HepG2 (cell line): Measurements from ENCODE around the gene EIF5. TPM values are rescaled to one million over a fixed set of nuclear protein-coding genes. Genes with fewer than 3 reads are reported as not detected.

Experiments
- CREBL2 ChIP-seq: sonication (generic); formaldehyde crosslinking; IDR thresholded peaks from 2 replicates; pipeline ENCODE4 v1.8.1; 2023; ENCODE audit warnings: missing genetic modification reagents, mild to moderate bottlenecking, borderline replicate concordance
- JARID2 ChIP-seq: sonication (generic); formaldehyde crosslinking; IDR thresholded peaks from 2 replicates; pipeline ENCODE4 v1.8.1; 2023; ENCODE audit warnings: missing genetic modification reagents, inconsistent platforms; ENCODE audit not compliant: insufficient replicate concordance
- KMT2B ChIP-seq: IDR thresholded peaks from 2 replicates; pipeline ENCODE4 v1.6.1; 2016; ENCODE audit warnings: missing genetic modification reagents, missing compliant biosample characterization
- MAFK ChIP-seq, 2 experiments: IDR thresholded peaks in 1 of 2; conservative IDR thresholded peaks in 1 of 2; 2 replicates each; pipeline ENCODE4 v1.6.1; 2011; ENCODE audit warnings: improper control_type of control experiment in 2 of 2, low read length in 2 of 2
- MED1 ChIP-seq: sonication (generic); formaldehyde crosslinking; IDR thresholded peaks from 2 replicates; pipeline ENCODE4 v1.4.0; 2020; ENCODE audit warnings: missing genetic modification reagents
- MIER2 ChIP-seq: IDR thresholded peaks from 2 replicates; pipeline ENCODE4 v1.6.1; 2016; ENCODE audit warnings: missing biosample characterization, missing genetic modification reagents
- MTF2 ChIP-seq: sonication (generic); formaldehyde crosslinking; IDR thresholded peaks from 2 replicates; pipeline ENCODE4 v1.5.0; 2020; ENCODE audit warnings: missing genetic modification reagents, borderline replicate concordance
- POGK ChIP-seq: sonication (generic); formaldehyde crosslinking; conservative IDR thresholded peaks from 2 replicates; pipeline ENCODE4 v1.8.0; 2022; ENCODE audit warnings: mild to moderate bottlenecking, moderate library complexity, missing genetic modification reagents
- TMF1 ChIP-seq: sonication (generic); formaldehyde crosslinking; IDR thresholded peaks from 2 replicates; pipeline ENCODE4 v1.8.1; 2022; ENCODE audit warnings: low read depth, missing genetic modification reagents
- ZBTB3 ChIP-seq: sonication (generic); formaldehyde crosslinking; IDR thresholded peaks from 2 replicates; pipeline ENCODE4 v1.4.0; 2020; ENCODE audit warnings: low read depth, mild to moderate bottlenecking, moderate library complexity, missing genetic modification reagents, borderline replicate concordance
- ZNF230 ChIP-seq: sonication (generic); formaldehyde crosslinking; IDR thresholded peaks from 2 replicates; pipeline ENCODE4 v1.4.0; 2020; ENCODE audit warnings: mild to moderate bottlenecking, missing genetic modification reagents
- ZNF407 ChIP-seq: sonication (generic); formaldehyde crosslinking; IDR thresholded peaks from one replicate; pipeline ENCODE4 v1.5.1; 2020; ENCODE audit warnings: mild to moderate bottlenecking, missing genetic modification reagents; ENCODE audit errors: not compliant biosample characterization
- ZNF546 ChIP-seq: sonication (generic); formaldehyde crosslinking; conservative IDR thresholded peaks from 2 replicates; pipeline ENCODE4 v1.8.1; 2023; ENCODE audit warnings: mild to moderate bottlenecking, missing genetic modification reagents
- ZNF563 ChIP-seq: sonication (generic); formaldehyde crosslinking; IDR thresholded peaks from 2 replicates; pipeline ENCODE4 v1.8.0; 2022; ENCODE audit warnings: mild to moderate bottlenecking, moderate library complexity, missing genetic modification reagents
- ZNF761 ChIP-seq: sonication (generic); formaldehyde crosslinking; conservative IDR thresholded peaks from 2 replicates; pipeline ENCODE4 v1.4.0; 2020; ENCODE audit warnings: mild to moderate bottlenecking, missing genetic modification reagents
- polyA plus RNA-seq, 8 experiments: library from polyadenylated mRNA; depleted of rRNA in 3 of 8; stranded (reverse) in 7 of 8; unstranded in 1 of 8; fragments of >200 nt; fragmentation: Illumina TruSeq in 4 of 8; extraction: Trizol in 4 of 8; gene quantifications; 2 replicates each; pipeline versions ENCODE4 v1.2.1 to v1.2.3, GENCODE V29; 2011 to 2016; ENCODE audit warnings: low read depth in 4 of 8, missing spikeins in 1 of 8, mixed read lengths in 1 of 8; ENCODE audit not compliant: insufficient read depth in 1 of 8
- total RNA-seq, 5 experiments: library from RNA; depleted of rRNA; stranded (reverse); fragments of >200 nt; fragmentation: Illumina TruSeq; extraction: Trizol; gene quantifications; 2 replicates each; pipeline ENCODE4 v1.2.3, GENCODE V29; 2016; ENCODE audit warnings: low read depth in 1 of 5
- TF ChIP-seq, protein P1 (sequence below): sonication (generic); formaldehyde crosslinking; IDR thresholded peaks from 2 replicates; pipeline ENCODE4 v1.8.1; 2023; ENCODE audit warnings: mild to moderate bottlenecking, missing genetic modification reagents

Gene EIF5
- total and polyA plus RNA-seq, 2 of the 13 experiments (the other 11 are each of a cell fraction or from before 2014, with no cell fraction given) = 189 to 281 TPM

DNA sequence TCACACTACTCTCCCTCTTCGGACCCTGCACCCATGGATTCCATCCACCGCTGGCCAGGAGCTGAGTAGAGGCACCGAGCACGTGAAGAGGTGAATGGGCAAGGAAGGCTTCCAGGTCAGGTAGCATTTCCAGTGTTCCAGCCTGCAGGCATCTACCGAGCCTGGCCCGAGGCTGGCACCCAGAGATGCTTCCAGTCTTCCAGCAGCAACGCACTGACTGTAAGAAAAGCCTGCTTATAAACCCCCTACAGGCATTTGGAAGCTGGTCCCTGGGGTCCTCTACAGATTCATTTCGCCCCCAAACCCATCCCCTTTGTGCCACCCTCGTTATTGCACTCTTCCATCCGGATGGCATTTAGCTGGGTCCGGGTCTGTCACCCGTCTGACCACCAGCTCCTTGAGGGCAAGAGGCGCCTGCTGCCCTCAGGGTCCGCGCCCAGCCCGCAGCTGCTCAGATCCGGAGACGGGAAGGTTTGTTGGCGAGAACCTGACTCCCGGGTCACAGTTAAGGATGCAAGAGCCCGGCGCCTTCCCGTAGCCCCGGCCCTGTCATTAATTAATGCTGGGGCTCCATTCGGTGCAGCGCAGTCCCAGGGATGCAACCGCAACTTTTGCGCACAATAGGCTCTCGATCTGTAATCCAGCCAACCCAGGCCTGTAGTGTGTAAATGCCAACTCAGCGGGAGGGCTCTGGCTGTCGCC, 50.6 kb downstream of the EIF5 start (continued):
- peak; percentile 29 for TF ChIP-seq ZNF407 (CRISPR knock-in tag)
- TF ChIP-seq MTF2 (CRISPR knock-in tag) = peak; percentile 41; the same call in 1 of the 2 replicates
- peak; percentile 7 for TF ChIP-seq JARID2 (CRISPR knock-in tag)
- TF ChIP-seq, protein P1, sequence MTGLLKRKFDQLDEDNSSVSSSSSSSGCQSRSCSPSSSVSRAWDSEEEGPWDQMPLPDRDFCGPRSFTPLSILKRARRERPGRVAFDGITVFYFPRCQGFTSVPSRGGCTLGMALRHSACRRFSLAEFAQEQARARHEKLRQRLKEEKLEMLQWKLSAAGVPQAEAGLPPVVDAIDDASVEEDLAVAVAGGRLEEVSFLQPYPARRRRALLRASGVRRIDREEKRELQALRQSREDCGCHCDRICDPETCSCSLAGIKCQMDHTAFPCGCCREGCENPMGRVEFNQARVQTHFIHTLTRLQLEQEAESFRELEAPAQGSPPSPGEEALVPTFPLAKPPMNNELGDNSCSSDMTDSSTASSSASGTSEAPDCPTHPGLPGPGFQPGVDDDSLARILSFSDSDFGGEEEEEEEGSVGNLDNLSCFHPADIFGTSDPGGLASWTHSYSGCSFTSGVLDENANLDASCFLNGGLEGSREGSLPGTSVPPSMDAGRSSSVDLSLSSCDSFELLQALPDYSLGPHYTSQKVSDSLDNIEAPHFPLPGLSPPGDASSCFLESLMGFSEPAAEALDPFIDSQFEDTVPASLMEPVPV (CRISPR knock-in tag) = peak; percentile 17; the same call in 1 of the 2 replicates
- no peak for TF ChIP-seq MED1 (CRISPR knock-in tag)
- TF ChIP-seq ZBTB3 = 0 out of 2 replicates have a peak, but pooled peaks have one; percentile 25
- peak; percentile 10; the same call in 1 of the 2 replicates for TF ChIP-seq TMF1 (CRISPR knock-in tag)
- TF ChIP-seq ZNF761 (CRISPR knock-in tag) = 0 out of 2 replicates have a peak, but pooled peaks have one; percentile 32
- TF ChIP-seq MAFK (conservative IDR thresholded peaks at IDR 0.05 in 1 of 2, IDR thresholded peaks at IDR 0.05 in 1 of 2; ENCODE audit: low read length in 2 of 2) = peak in 1 of 2 experiments; percentile 15; a peak in 2 of 4 replicates
- no peak for TF ChIP-seq MIER2 (CRISPR knock-in tag)
- no peak for TF ChIP-seq ZNF546 (CRISPR knock-in tag)
- 0 out of 2 replicates have a peak, but pooled peaks have one; percentile 41 for TF ChIP-seq ZNF230 (CRISPR knock-in tag)
- TF ChIP-seq KMT2B (CRISPR knock-in tag) = no peak
- 0 out of 2 replicates have a peak, but pooled peaks have one; percentile 2 for TF ChIP-seq POGK
- TF ChIP-seq ZNF563 (CRISPR knock-in tag) = peak; percentile 23; the same call in 1 of the 2 replicates
- TF ChIP-seq CREBL2 (CRISPR knock-in tag) = no peak
